ENCODE measurements around the gene ALDH4A1. TPM values are rescaled to one million over a fixed set of nuclear protein-coding genes. Genes with fewer than 3 reads are reported as not detected.
A peak's percentile ranks its signal among the peaks of the same experiment; 100 is the strongest.

Gene ALDH4A1
- total RNA-seq, 1 experiment from 2014 or later, result 18.1 TPM

DNA sequence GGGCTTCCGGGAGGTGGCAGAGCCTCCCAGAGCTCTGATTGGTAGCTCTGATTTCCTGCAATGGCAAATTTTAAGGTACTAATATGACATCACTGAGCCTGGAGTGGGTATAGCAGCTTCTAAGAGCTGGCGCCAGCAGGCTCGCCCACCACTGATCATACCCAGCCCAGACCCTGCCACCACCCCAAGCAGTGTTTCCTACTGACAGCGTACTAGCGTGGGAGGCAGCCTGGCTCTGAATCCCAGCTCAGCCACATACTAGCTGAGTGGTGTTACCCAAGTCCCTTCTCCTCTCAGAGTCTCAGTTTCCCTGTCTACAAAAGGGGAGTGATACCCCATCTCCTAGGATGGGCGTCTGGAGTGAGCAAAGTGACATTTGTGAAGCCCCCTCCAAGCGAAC is 13.0 kb upstream of the ALDH4A1 start:
- BruUV-seq (replicated peaks), result no TSS peak
- H3F3A ChIP-seq (ENCODE audit: low read length, unreplicated experiment), result no peaks in the 10 kb centered on the region
- no peak for ATAC-seq
- no peak overlapping the region for H3K27ac ChIP-seq (ENCODE audit: low read length)
- H2AFZ ChIP-seq (ENCODE audit: low read length), result no peak overlapping the region
- peaks cover 33% of the 10 kb centered on the region for H3K36me3 ChIP-seq (ENCODE audit: low read depth, low read length)
- POLR2A ChIA-PET (ENCODE audit: unreplicated experiment), result no interaction called here
- H3K79me2 ChIP-seq (ENCODE audit: low read length), result peaks cover 16% of the 10 kb centered on the region
- H3K4me1 ChIP-seq (ENCODE audit: insufficient read depth, low read length), result peaks cover 5% of the 10 kb centered on the region
- intact Hi-C loops (cut with micrococcal nuclease), result no loop called here
- H3K4me3 ChIP-seq (ENCODE audit: low read length), result no peak overlapping the region
- DNase-seq, result no peak
- H3K9me3 ChIP-seq (ENCODE audit: low read length), result no peaks in the 10 kb centered on the region
- no peaks in the 10 kb centered on the region for H4K20me1 ChIP-seq (ENCODE audit: low read length)
- CTCF ChIA-PET, result interaction anchor here (0.7 to 1.4 kb wide), 2 partner anchors 13 to 145 kb away, joined by 3 to 5 read pairs; partner anchors contain the start of gene ALDH4A1
- no peaks in the 10 kb centered on the region for H3K9me2 ChIP-seq (replicated peaks; ENCODE audit: low read length)
- H3K4me2 ChIP-seq (ENCODE audit: low read length), result no peak overlapping the region
- H3K27me3 ChIP-seq (ENCODE audit: low read length), result no peaks in the 10 kb centered on the region
- H3K9ac ChIP-seq (ENCODE audit: low read length), result no peak overlapping the region
- TF ChIP-seq, protein P1, sequence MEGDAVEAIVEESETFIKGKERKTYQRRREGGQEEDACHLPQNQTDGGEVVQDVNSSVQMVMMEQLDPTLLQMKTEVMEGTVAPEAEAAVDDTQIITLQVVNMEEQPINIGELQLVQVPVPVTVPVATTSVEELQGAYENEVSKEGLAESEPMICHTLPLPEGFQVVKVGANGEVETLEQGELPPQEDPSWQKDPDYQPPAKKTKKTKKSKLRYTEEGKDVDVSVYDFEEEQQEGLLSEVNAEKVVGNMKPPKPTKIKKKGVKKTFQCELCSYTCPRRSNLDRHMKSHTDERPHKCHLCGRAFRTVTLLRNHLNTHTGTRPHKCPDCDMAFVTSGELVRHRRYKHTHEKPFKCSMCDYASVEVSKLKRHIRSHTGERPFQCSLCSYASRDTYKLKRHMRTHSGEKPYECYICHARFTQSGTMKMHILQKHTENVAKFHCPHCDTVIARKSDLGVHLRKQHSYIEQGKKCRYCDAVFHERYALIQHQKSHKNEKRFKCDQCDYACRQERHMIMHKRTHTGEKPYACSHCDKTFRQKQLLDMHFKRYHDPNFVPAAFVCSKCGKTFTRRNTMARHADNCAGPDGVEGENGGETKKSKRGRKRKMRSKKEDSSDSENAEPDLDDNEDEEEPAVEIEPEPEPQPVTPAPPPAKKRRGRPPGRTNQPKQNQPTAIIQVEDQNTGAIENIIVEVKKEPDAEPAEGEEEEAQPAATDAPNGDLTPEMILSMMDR (conservative IDR thresholded peaks at IDR 0.05; ENCODE audit: low read depth, low read length), result no peak
- no peak for TF ChIP-seq EZH2phosphoT487 (IDR thresholded peaks at IDR 0.05; ENCODE audit: borderline replicate concordance, low read length)
- no peak for TF ChIP-seq EZH2 (IDR thresholded peaks at IDR 0.05; ENCODE audit: low read length, unreplicated experiment)

DNA sequence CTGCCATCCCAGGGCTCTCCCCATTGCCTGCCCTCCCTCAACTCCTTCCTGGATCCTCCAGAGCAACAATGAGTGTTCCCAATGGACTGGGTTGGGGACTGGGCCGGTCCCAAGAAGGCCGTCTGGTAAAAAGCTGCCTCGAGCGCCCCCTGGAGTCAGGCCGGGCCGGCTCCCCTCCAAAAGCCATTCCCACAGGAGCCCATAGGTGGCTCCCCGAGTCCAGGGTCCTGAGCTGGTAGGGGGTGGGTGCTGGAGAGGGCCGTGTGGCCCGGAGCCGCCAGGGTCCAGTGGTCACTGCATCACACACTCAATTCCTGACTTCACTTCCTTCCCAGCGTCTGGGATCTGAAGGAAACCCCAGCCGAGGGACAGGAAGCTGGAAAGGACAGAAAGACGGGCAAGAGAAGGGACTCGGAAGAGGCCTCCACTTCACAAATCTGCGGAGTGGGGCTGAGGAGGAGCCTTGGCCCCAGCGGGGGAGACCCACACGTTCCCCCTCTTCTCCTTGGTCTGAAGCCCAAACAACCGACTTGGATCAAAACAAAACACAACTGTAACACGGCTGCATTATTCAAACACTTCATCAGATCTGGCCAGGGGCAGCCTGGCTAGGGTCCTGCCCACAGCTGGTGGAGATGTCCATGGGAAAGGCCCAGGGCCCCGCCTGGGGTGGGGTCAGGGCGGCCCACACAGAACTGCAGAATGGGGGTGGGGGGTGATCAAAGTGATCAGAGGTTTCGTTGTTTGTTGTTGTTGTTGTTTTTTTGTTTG is 10.9 kb upstream of the ALDH4A1 start:
- Histone ChIP-seq H3K4me3 (ENCODE audit: low read length) (no peak overlapping the region), H3K9me3 (ENCODE audit: low read length) (no peaks in the 10 kb centered on the region), H3K9ac (ENCODE audit: low read length) (no peak overlapping the region), H3K36me3 (ENCODE audit: low read depth, low read length) (peaks cover 33% of the 10 kb centered on the region), H3K4me1 (ENCODE audit: insufficient read depth, low read length) (peaks cover 5% of the 10 kb centered on the region), H3K27me3 (ENCODE audit: low read length) (no peaks in the 10 kb centered on the region), H3K4me2 (ENCODE audit: low read length) (no peak overlapping the region), H3K27ac (ENCODE audit: low read length) (no peak overlapping the region), H3K9me2 (replicated peaks; ENCODE audit: low read length) (no peaks in the 10 kb centered on the region), H2AFZ (ENCODE audit: low read length) (no peak overlapping the region), H3F3A (ENCODE audit: low read length, unreplicated experiment) (no peaks in the 10 kb centered on the region), H3K79me2 (ENCODE audit: low read length) (peaks cover 8% of the 10 kb centered on the region; the same call in 1 of the 2 replicates), H4K20me1 (ENCODE audit: low read length) (no peaks in the 10 kb centered on the region)
- no TSS peak for BruUV-seq (replicated peaks)
- ATAC-seq (peak; percentile 89), DNase-seq (peak; percentile 77)
- ChIA-PET POLR2A (ENCODE audit: unreplicated experiment) (interaction anchor here (0.6 kb wide), 1 partner anchor 201 kb away, joined by 4 read pairs; no protein-coding TSS in a partner anchor), CTCF (interaction anchor here (0.5 to 1.8 kb wide), 15 partner anchors 10 to 183 kb away, joined by 3 to 10 read pairs (median 4); partner anchors contain the start of genes ALDH4A1 and IFFO2)
- no peak for TF ChIP-seq EZH2 (IDR thresholded peaks at IDR 0.05; ENCODE audit: low read length, unreplicated experiment)
- TF ChIP-seq, protein P1 (conservative IDR thresholded peaks at IDR 0.05; ENCODE audit: low read depth, low read length), result peak; percentile 100
- intact Hi-C loops (cut with micrococcal nuclease), result loop anchor here (2.0 kb wide), 1 partner anchor 60 kb away; no protein-coding TSS in a partner anchor

DNA sequence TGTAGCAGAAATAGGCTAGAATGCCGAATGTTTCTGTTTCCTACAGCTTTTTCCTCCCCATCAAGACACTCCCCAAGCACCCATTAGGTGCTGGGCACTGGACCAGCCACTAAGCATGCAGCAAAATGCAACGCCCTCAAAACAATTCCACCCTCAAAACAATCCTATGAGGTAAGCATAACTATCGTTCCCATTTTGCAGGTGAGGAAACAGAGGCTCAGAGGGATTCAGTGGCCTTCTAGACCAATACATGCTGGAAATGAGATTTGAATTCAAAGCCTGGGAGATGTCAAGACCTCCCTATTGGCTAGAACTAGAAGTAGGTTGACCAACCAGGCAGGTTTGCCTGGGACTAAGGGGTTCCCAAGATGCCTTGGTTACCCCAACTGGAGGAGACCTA is 10.2 kb upstream of the ALDH4A1 start:
- no peak overlapping the region for H2AFZ ChIP-seq (ENCODE audit: low read length)
- peaks cover 37% of the 10 kb centered on the region for H3K36me3 ChIP-seq (ENCODE audit: low read depth, low read length)
- ATAC-seq, result no peak
- H3K9me3 ChIP-seq (ENCODE audit: low read length), result no peaks in the 10 kb centered on the region
- no peak for TF ChIP-seq EZH2 (IDR thresholded peaks at IDR 0.05; ENCODE audit: low read length, unreplicated experiment)
- TF ChIP-seq, protein P1 (conservative IDR thresholded peaks at IDR 0.05; ENCODE audit: low read depth, low read length), result no peak
- no peak for TF ChIP-seq EZH2phosphoT487 (IDR thresholded peaks at IDR 0.05; ENCODE audit: borderline replicate concordance, low read length)
- no peaks in the 10 kb centered on the region for H3K9me2 ChIP-seq (replicated peaks; ENCODE audit: low read length)
- no peak overlapping the region for H3K27ac ChIP-seq (ENCODE audit: low read length)
- no peak overlapping the region for H3K4me2 ChIP-seq (ENCODE audit: low read length)
- no peaks in the 10 kb centered on the region for H4K20me1 ChIP-seq (ENCODE audit: low read length)
- DNase-seq, result no peak
- peaks cover 8% of the 10 kb centered on the region; the same call in 1 of the 2 replicates for H3K79me2 ChIP-seq (ENCODE audit: low read length)
- POLR2A ChIA-PET (ENCODE audit: unreplicated experiment), result no interaction called here
- no peak overlapping the region for H3K9ac ChIP-seq (ENCODE audit: low read length)
- no peaks in the 10 kb centered on the region for H3F3A ChIP-seq (ENCODE audit: low read length, unreplicated experiment)
- intact Hi-C loops (cut with micrococcal nuclease), result loop anchor here (2.0 kb wide), 1 partner anchor 60 kb away; no protein-coding TSS in a partner anchor
- peaks cover 5% of the 10 kb centered on the region for H3K4me1 ChIP-seq (ENCODE audit: insufficient read depth, low read length)
- no peak overlapping the region for H3K4me3 ChIP-seq (ENCODE audit: low read length)
- CTCF ChIA-PET, result interaction anchor here (1.1 kb wide), 2 partner anchors 11 to 20 kb away, joined by 4 read pairs; no protein-coding TSS in a partner anchor
- no peaks in the 10 kb centered on the region for H3K27me3 ChIP-seq (ENCODE audit: low read length)
- BruUV-seq (replicated peaks), result no TSS peak
